ENCODE data around the gene FBL.

- TF ChIP-seq ZNF33B (CRISPR knock-in tag; IDR thresholded peaks at IDR 0.05) (no peak), ZMAT3 (CRISPR knock-in tag; conservative IDR thresholded peaks at IDR 0.05) (no peak), EP300 (IDR thresholded peaks at IDR 0.05; ENCODE audit: low read depth in 2 of 2, low read length in 2 of 2) (no peak), EP300 (CRISPR knock-in tag; IDR thresholded peaks at IDR 0.05; ENCODE audit: borderline replicate concordance) (no peak), ZSCAN9 (CRISPR knock-in tag; IDR thresholded peaks at IDR 0.05; ENCODE audit: borderline replicate concordance) (no peak), HMGXB4 (CRISPR knock-in tag; IDR thresholded peaks at IDR 0.05; ENCODE audit: borderline replicate concordance in 1 of 2, low read depth in 1 of 2) (no peak), NFKBIZ (CRISPR knock-in tag; IDR thresholded peaks at IDR 0.05) (no peak), SMYD3 (CRISPR knock-in tag; IDR thresholded peaks at IDR 0.05) (no peak), EZH2 (conservative IDR thresholded peaks at IDR 0.05; ENCODE audit: low read depth, low read length) (no peak), ELK4 (CRISPR knock-in tag; IDR thresholded peaks at IDR 0.05; ENCODE audit: borderline replicate concordance) (no peak), RAD21 (CRISPR knock-in tag; IDR thresholded peaks at IDR 0.05) (0 out of 2 replicates have a peak, but pooled peaks have one; percentile 29), HIC2 (CRISPR knock-in tag; IDR thresholded peaks at IDR 0.05; ENCODE audit: low read depth) (no peak), ZNF609 (CRISPR knock-in tag; IDR thresholded peaks at IDR 0.05; ENCODE audit: borderline replicate concordance) (no peak)
These were observed 2.0 kb downstream of the FBL start for GRCh38 chr19:39843919-39844793.
